Measurements from ENCODE around the gene CNTN4.

Gene CNTN4

DNA sequence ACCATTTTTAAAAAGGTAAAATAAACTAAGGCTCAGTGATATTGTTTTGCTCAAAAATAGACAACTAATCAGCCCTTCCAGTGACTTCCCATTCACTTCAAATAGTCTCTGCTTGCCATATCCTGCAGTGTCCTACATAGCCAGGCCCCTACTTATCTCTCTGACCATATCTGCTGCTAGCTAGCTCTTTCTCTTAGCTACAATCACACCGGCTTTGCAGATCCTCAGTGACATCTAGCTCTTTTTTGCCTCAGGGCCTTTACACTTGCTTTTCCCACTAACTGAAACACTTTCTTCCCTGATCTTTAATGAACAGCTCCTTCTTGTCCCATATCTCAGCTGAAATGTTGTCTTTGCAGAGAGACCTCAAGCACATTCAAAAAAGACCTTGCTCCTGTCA is 850.2 kb downstream of the CNTN4 start:
- H3K4me3 ChIP-seq (ENCODE audit: low read depth, low read length) = no peak overlapping the region
- TF ChIP-seq CTCF (IDR thresholded peaks at IDR 0.05; ENCODE audit: low read depth, low read length, missing control alignments) = no peak
- DNase-seq (ENCODE audit: low read depth) = no peak

DNA sequence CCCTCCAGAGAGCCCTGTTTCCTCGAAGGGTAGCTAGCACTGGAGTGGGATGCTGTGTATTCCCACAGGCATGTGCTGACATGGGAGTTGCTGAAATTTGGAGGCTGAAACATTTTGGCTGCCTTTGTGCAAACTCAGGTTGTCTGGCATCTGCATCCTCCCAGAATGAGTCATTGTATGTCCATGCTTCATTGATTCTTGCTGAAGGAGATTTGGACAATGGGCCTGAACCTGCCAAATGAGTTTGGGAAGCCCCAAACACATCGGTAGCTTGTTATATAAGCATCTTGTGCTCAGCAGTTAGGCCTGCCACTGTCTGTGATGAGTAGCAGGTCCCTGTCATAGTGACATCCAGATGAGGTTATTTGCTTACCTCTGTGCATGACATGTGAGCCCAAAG is 851.5 kb downstream of the CNTN4 start:
- no peak for DNase-seq (ENCODE audit: low read depth)
- no peak for TF ChIP-seq CTCF (IDR thresholded peaks at IDR 0.05; ENCODE audit: low read depth, low read length, missing control alignments)
- no peak overlapping the region for H3K4me3 ChIP-seq (ENCODE audit: low read depth, low read length)

- DNase-seq (ENCODE audit: low read depth) = no peak
- no peak overlapping the region for H3K4me3 ChIP-seq (ENCODE audit: low read depth, low read length)
- no peak for TF ChIP-seq CTCF (IDR thresholded peaks at IDR 0.05; ENCODE audit: low read depth, low read length, missing control alignments)
Observed at GRCh38 chr3:2957115-2957514, 858.4 kb downstream of the CNTN4 start.

- DNase-seq (ENCODE audit: low read depth) = no peak
- no peak for TF ChIP-seq CTCF (IDR thresholded peaks at IDR 0.05; ENCODE audit: low read depth, low read length, missing control alignments)
- H3K4me3 ChIP-seq (ENCODE audit: low read depth, low read length) = no peak overlapping the region
Observed at GRCh38 chr3:2958551-2958950, 859.9 kb downstream of the CNTN4 start.

DNA sequence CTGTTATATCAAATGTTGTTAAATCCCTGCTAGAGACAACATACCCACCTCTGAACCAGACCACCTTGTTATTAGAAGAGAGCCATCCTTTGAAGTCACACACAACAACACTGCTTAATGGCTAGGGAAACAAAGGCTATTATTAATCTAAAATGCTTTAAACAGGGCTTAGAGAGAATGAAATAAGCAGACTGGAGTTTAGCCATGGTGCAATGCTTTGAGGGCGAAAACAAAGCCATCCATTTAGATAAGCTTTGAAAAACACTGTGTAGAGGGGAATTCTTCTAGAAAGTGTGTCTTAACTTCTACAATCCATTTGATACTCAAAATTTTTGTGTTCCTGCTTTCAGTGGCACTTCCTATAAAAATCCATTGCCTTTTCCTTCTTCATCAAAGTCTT is 862.9 kb downstream of the CNTN4 start:
- DNase-seq (ENCODE audit: low read depth) = no peak
- TF ChIP-seq CTCF (IDR thresholded peaks at IDR 0.05; ENCODE audit: low read depth, low read length, missing control alignments) = no peak
- H3K4me3 ChIP-seq (ENCODE audit: low read depth, low read length) = no peak overlapping the region

DNA sequence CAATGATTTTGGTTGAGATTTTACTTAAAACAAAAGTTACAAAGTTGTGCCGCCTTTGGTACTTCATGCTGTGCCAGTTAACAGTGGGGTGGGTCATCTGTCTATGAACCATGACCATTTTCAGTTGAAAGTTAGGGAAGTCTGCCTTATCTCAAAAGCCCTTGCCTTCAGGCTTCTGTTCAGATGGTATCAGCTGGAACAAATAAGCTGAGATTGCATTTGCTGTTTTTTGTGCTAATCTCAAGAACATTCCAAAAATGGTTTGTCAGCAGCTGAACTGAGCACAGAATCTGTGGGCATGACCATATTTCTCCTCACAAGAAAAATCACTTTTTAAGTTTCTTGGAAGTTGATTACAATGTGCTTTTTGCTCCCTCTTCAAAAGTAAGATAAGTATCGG is 869.2 kb downstream of the CNTN4 start:
- DNase-seq (ENCODE audit: low read depth) = no peak
- no peak for TF ChIP-seq CTCF (IDR thresholded peaks at IDR 0.05; ENCODE audit: low read depth, low read length, missing control alignments)
- H3K4me3 ChIP-seq (ENCODE audit: low read depth, low read length) = no peak overlapping the region

DNA sequence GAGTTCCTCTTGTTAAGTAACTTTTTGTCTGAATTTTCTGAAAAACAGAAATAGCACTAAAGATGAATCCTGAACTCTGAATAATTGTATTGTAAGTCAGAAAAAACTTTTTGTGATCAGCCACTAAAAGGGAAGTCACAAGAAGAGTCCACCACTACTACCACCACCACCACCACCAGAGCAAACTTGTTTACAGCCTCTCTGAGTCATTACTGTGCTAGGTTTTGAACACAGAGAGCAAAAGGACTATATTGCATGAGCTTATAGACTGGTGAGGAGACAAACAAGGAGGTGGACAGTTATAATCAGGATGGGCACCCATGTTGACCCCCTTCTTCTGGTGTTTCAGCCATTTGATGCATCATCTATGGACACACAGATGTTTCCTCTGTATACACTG is 869.8 kb downstream of the CNTN4 start:
- no peak overlapping the region for H3K4me3 ChIP-seq (ENCODE audit: low read depth, low read length)
- TF ChIP-seq CTCF (IDR thresholded peaks at IDR 0.05; ENCODE audit: low read depth, low read length, missing control alignments) = no peak
- no peak for DNase-seq (ENCODE audit: low read depth)
